Activated CD8-positive, alpha-beta memory T cell treated with anti-CD3 and anti-CD28 coated beads, Interleukin-2, amount 50 U/mL, for 1 hour (primary cell): Measurements from ENCODE around the gene SLC1A3.
"Not testable (repeated sequence)": the region's sequence is repeated elsewhere in the genome, so short reads cannot be mapped to it uniquely, and the experiment has no call there.

ENCODE experiments used
- DNase-seq: peaks from one replicate; pipeline ENCODE4 v3.0.0-alpha.2; 2020; ENCODE audit errors: extremely low read depth

Gene SLC1A3

DNA sequence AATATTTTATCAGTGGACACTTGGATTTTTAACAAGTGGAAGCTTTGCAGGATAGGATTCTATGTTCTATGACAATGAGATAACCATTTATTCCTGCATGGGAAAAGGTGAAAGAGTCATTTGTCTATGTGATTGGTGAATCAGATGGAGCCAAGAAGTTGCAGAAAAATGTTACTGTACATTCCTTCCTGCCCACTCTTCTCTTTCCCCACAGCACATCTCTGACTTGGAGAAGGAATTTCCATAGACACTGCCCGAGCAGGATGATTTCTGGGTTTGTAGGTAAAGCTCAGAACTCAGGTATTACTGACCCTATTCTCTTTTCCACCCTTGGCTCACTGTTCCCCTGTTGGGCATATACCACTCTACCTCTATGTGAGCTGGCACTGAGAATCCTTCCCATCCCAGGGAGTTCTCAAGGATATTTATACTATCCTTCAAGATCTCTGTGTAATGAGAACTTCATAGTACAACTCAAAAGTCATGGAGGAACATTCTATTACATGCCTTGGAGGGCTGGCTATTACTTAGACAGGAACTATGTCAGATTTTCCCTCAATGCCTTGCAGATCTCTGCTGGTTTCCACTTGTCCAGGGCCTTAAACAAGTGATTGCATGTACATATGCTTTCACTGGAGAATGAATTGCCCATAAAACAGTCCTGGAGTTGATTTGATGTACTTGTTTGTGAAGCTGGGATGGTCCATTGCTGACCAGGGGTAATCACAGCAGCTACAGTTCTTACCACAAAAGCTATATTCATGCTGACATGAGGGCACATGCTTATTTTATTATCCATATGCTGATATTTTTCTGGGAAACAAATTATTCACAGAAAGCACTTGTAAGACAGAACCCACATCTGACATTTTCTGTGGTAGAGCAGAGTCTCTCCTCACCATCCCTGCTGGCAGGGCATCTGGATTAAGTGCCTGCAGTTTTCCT lies 24.1 kb downstream of the SLC1A3 start:
- no peak for DNase-seq

DNA sequence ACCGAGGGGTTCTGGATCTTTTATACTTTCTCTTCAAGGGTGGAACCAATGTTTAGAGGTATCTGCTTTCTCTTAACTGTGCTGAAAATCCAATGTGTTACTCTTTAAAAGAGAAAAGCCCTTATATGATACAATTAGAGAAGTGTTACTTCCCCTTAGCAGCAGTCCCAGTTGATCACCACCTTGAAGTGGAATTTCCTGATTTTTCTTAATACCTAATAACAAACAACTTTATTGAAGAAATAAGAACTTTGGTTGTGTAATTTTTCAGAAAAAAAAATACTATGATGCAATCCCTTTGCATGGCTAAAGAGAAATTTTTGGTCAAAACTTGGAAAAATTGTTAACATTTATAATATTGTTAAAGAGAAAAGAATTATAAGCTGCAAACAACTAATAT lies 24.7 kb downstream of the SLC1A3 start:
- DNase-seq = no peak

DNA sequence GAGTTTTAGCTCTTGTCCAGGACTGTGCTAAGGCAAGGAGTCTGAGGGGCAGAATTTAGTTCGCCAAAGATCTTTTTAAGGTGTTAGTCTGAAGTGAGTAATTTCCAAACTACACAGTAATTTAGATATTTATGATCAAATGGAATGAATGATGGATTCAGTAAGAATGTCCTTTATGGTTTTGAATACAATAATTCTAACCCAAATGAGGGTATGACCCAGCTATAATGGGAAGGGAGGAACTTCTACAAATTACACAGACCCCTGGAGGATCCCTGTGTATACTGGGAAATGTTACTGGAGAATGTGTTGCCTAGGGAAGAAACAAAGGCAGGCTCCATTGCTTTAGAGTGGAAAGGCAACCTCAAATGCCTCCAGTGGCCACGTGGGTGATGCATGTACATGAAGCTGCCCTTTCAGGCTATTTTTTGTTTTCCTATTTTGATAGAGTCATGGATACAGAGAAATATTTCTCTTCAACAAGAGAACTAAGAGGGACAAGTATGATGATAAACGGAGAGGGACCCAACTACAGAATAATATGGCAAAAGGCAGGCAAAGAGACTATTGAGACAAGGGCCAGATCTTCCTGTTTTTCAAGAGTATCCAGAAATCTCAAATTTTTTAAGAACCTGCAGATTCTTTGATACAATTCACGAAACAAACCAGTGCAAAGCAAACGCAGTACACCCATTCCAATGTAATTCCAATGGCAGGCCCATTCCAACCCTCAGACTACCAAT lies 25.4 kb downstream of the SLC1A3 start:
- no peak for DNase-seq

DNA sequence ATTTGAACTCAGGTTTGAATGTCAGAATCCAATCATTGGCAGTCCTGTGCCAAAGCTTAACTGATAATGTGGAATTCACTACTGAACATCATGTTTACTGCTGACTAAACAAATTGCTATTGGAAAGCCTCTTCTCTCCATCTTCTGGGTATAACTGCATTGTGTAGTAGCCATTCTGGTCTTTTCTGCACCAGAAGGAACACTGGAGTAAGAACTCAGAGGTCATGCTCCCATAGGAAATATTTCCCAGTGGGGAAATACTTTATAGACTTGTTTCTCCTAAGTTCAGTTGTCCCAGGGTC lies 25.9 kb downstream of the SLC1A3 start:
- DNase-seq = no peak

DNA sequence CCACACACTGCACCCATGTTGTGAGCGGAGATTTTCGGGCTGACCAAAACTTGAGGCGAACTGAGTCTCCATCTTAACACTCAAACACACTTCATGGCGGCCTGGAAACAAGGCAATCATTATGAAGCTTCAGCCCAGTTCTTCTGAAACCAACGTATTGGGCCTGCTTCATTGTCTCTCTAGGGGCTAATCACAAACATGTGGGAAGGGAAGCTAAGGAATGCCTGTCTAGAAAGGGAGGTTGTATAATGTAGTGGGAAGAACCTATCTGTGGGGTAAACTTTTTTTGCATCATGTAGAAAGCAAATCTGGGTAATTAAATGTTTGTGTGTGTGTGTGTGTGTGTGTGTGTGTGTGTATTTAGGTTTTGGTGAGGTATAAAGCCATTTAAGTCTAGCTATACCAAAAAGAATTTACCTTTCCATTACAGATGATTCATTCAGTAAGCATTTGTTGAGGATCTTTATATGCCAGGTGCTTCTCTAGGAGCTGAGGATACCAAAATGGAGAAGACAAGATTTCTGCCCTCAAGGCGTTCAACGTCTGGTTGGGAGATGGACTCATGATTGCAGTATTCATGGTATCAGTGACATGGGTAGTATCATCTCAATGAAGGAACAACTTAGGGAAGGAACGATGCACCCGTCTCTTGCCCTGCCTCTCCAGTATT lies 29.4 kb downstream of the SLC1A3 start:
- no peak for DNase-seq

DNA sequence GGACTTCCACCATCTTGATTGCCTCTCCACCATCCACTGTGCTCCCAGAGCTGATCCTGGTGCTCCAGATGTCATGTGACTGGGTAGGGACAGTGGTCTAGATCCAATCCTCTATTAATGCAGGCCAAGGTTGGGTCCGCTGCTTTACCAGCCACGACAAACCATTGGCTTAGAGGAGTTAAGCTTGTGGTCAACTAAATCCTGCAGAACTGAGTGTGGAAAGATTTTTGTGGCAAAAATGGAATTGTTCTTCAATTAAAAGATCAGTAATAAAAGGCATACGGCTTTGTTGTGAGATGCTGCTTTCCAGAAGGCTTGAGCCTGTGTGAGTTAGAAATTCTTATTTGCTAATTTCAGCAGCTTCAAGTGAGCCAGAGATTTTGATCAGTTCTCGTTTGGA lies 30.7 kb downstream of the SLC1A3 start:
- no peak for DNase-seq

DNA sequence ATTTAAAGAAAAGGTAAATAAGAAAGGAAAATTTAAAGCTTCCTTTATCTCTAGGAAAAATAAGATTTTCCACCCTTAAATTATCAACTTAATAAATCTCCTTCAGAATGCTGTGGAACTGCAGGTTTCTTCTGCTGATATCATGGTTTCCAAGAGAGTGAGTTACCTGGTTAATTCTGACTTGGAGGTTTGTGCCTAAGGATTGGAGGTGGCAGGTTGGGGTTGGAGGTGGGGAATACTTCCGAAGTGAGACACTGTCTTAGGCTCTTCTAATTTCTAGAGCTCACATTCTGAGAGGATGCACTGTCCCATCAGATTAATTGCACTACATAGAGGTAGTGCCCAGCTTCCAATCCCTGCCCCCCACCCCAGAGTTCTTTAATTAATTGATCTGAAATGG lies 31.1 kb downstream of the SLC1A3 start:
- DNase-seq = no peak

DNA sequence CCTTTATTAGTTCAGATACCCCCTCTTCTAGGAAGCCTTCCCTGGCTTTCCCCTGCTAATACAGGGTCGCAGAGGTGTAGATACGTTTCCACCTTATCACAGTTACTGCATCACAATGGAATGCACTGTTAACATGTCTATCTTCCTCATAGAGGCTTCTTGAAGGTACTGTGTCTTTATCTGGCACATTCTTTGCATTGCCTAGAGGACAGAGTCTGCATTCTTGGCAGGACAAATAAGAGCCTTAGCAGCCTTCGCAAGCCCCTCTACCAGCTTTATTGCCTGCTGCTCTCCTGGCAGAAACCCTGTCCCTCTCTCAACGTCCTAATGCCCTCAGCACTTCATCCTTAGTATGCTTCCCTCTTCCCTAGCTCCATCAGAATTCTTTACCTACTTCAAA lies 31.6 kb downstream of the SLC1A3 start:
- DNase-seq = no peak

DNA sequence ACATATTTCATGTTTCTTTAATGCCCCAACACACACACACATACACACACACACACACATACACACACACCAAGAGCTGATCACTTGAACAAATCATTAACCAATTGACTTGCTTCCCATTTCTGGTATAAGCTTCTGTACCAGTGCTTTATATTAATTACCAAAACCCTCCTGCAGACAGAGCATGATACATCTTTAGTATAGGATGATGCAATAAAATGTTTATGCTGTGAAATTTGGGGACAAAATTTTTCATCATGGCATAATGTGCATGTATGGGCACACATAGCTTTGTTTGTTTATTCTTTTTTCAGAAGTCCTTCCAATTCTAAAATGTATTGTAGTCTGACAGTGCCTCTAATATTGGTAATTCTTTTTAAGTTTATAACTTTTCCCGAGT lies 34.5 kb downstream of the SLC1A3 start:
- DNase-seq = no peak

DNA sequence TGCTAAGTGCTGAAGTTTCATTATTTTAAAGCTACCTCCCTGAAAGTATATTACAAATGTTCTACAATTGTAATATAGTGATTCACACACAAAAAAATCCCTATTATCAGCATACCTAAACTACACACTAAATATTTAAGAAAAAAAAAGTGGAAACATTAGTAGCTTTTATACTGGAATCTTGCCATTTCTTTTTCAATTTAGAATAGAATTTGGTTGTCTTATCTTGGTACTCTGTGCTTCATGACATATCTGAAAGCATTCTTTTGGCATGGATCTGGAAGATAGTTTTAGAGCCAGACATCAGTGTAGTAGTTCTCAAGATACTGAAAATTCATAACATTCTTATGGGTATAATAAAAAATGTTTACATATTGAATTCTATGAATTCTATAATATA lies 35.0 kb downstream of the SLC1A3 start:
- DNase-seq = no peak

DNA sequence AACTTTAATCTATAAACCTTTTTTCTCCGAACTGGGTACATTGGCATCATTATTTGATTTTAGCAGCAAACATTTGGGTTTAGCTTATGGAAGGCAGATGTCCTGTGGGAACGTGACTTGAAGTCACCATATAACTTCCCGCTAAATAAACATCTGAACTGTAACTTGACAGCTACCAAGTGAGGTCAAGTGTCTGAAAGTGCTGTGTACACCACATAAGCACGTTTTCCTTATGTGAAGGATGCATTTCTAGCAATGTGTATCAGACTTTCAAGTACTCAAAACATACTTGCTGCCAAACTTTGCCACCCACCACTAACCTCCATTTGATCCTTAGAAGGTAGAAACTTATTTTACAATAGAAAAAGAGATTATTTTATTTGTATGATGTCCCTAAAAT lies 35.7 kb downstream of the SLC1A3 start:
- DNase-seq = no peak

DNA sequence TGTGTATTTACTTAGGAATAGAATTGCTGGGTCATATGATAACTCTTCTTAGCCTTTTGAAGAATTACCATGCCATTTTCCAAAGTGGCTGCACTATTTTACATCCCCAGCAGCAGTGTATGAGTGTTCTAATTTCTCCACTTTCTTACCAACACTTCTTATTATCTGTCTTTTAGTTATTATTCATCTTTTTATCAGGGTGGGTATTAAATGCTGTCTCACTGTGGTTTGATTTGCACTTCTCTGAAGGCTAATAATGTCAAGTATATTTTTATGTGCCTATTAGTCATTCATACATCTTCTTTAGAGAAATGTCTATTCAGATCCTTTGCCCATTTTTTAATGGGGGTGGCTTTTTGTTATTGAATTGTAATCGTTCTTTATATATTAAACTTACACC lies 36.8 kb downstream of the SLC1A3 start:
- DNase-seq = no peak

DNA sequence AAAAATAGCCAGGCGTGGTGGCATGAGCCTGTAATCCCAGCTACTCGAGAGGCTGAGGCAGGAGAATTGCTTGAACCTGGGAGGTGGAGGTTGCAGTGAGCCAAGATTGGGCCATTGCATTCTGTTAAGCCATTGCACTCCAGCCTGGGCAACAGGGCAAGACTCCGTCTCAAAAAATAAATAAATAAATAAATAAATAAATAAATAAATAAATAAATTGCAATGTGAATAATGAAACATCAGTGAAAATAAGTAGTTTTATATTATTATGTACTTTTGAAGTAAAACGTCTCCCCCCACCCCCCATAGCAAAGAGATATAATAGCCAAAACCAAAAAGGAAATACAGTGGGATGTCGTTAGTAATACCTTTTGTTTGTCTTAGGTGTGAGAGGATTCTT lies 37.4 kb downstream of the SLC1A3 start:
- DNase-seq = not testable (repeated sequence)

DNA sequence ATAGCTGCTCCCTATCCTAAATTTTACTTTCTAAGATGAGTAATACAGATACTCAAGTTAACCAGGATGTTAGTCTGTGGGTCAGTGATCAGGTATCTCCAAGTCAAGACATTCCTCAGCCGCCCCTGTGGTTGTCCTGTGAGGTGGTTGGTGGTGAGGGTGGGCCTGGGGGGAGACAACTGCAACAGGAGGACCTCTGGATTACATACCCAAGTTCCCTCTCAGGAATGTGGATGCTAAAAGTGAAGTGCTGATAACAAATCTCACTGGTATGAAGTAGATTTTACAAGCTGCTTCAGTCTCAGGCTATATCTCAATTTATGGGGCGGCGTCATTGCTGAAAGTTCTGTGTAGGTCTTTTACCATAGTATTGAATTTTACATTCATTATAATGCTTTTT lies 38.3 kb downstream of the SLC1A3 start:
- DNase-seq = no peak

DNA sequence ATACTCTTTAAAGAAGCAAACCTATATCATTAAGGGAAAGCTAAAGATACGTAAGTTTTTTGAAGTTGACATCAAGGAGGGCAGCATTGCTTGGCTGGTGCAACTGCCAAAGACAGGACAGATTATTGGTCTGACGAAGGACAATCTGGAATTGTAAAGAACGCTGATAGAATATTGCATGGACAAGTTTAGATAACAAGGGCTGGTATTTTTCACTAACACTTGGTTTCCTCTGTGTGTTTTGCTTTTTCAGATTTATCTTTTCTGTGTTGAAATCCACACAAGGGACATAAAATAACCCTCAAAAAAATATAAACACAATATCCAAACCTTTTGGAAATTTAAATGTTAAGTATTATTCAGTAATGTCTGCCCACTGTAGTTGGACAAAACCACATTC lies 39.7 kb downstream of the SLC1A3 start:
- DNase-seq = no peak

DNA sequence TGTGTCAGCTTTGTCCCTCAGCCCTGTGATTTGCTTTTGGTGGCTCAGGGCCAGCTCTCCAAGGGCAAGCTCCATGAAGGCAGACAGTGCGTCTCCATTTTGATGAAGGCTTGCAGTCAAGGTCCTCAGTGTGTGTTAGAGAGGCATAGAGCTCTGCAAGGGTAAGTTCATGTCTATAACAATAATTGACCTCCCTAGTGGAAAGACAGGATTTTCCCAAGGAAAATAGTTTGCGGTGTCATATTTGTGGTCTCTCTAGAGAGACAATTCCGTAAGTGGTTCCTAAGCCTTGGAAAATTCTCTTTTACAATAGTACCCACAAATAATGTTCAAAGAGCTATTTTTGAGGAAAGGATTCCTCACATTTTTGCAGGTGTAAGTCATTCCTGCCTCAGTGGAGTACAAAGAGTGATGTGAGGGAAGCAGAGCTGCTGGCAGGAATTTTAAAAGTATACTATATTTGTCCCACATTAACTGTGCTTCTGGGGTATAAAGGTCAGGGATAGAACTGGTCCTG lies 40.2 kb downstream of the SLC1A3 start:
- DNase-seq = no peak

DNA sequence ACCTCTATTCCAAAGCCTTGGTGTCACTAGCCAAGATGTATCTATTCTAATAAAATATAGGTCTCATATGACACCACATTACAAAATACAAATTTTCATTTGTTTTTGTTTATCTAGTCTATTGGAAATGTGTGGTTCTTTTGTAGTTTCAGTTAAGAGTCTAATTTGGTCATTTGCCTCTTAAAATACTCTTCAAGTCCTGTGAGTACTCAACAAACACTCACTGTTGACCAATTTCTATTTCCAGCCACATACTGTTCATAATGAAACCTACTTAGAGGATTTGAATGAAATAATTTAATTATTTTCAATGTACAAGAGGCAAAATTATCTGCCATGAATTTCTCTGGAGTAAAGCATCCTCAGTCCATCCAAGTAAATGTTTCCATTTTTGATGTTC lies 40.6 kb downstream of the SLC1A3 start:
- DNase-seq = no peak

DNA sequence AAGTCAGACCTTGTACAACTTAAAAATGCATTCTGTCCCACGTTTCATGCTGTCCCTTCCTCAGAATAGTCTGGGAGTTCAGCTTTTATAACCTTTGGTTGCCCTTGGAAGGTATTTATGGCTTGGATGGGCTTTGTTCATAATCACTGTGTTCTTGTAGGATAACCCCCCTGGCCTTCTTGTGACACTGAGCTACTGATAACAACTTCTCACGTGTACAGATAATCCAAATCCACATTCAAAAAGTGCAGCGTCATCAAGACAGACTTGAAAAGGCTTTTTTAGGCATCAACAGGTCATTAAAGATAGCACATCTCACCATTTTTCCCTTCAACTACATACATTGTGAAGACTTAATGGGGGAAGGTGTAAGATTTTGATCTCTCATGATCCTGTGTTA lies 42.0 kb downstream of the SLC1A3 start:
- no peak for DNase-seq

DNA sequence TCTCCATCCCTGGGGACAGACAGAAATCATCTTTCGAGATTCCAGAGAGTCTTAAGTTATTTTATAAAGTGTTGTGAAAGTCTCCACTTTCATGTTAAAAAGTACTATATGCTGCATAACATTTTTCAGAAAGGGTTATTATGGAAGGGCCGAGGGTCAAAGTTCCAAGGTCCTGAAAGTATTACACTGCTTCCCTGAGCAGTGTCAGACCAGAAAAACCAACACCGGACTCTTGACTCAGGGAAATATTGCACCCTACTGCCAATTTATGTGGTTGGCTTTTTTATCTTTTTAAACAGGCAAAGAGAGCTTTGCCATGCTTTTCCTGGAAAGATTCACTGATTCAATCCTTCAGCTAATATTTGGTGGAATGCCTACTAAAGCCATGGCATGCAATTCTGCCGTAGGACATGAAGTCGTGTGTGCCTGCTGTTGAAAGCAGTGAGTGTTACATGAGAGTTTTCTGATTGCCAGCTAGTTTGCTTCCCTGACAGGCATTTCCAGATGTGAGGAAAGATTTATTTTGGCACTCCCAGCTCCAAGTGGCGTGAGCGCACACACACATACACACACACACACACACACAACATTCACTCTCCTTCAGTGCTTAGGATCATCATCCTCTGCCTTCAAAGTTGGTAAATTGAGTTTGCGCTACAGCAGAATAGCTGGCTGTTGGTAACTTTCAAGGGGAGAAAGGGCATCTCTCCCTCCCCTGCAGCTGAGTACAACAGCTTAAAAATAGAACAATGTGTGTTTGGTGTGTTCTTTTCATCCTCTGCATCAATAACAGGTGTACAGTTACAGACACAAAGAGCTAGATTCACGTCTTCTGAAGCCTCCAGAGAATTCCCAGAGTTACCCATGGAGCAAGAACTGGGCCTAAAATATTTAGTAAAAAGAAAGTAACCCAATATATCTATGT lies 45.6 kb downstream of the SLC1A3 start:
- no peak for DNase-seq

DNA sequence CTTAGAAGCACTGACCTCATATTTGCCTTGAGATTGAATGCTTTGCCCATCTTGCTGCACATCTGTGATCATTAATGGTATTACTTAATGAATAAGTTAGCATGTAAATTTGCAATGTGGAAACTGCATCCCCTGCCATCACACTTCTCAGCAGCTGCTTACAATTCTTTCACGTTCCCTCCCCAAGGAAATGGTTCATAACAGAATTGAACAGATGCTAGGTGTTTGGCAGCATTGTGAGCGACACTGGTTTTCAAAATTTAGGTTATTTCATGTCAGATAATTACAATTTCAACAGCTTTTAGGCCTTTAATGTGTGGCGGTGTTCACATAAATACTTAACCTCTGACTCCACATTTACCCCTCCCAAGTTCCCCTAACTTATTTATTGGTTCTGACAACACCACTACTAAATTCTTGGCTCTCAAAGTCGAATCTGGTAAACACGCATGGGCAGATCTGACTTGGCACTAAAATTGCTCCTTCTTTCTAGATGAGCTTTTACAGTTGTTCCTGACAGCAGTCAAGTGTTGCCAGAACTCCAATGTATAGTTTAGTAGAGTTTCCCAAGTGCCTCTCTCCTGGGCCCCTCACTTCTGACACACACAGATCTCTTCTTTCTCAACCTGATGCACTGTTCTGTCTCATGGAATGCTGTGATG lies 46.8 kb downstream of the SLC1A3 start:
- no peak for DNase-seq

DNA sequence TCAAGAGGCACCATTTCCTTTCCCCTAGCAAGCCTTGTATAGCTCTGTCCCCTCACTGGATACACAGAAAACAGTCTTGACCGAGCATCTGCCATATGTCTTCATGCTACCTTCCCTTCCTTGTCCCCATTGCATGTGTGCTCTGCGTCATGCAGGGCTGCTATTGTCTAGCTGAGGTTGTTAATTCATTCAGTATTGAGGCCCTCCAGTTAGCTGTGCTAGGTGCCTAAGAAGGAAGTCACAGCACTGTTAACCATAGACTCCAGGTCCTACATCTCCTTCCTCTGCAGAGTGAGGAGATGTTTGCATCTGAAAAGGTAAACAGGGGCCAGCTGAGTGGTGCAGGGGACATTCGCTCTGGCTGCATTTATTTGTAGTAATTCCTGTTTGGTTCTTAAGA lies 48.2 kb downstream of the SLC1A3 start:
- DNase-seq = no peak
